Measurements from ENCODE around the gene CSNK2A2. TPM values are rescaled to one million over a fixed set of nuclear protein-coding genes. Genes with fewer than 3 reads are reported as not detected.

Gene CSNK2A2
- total and polyA plus RNA-seq, 9 of the 15 experiments (the other 6 are each of a cell fraction or from before 2014, with no cell fraction given), result 20.8 to 109 (median 44.7) TPM

DNA sequence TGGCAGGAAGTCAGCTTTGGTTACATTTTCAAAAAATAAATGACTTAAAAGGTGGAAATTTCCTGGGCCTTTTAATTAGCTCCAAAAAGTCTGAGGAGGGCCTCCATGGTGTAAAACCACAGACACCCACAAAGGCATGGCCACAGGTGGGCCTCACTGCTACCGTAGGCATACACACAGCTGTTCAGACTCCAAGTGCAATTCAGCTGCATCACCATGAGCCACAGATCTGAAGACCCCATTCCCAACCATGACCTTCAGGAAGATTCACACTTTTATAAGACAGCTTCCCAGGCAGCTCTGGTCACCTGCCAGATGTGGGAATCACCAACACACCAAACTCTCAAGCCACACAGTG, 20.6 kb downstream of the CSNK2A2 start (continued):
- TF ChIP-seq, protein P1, sequence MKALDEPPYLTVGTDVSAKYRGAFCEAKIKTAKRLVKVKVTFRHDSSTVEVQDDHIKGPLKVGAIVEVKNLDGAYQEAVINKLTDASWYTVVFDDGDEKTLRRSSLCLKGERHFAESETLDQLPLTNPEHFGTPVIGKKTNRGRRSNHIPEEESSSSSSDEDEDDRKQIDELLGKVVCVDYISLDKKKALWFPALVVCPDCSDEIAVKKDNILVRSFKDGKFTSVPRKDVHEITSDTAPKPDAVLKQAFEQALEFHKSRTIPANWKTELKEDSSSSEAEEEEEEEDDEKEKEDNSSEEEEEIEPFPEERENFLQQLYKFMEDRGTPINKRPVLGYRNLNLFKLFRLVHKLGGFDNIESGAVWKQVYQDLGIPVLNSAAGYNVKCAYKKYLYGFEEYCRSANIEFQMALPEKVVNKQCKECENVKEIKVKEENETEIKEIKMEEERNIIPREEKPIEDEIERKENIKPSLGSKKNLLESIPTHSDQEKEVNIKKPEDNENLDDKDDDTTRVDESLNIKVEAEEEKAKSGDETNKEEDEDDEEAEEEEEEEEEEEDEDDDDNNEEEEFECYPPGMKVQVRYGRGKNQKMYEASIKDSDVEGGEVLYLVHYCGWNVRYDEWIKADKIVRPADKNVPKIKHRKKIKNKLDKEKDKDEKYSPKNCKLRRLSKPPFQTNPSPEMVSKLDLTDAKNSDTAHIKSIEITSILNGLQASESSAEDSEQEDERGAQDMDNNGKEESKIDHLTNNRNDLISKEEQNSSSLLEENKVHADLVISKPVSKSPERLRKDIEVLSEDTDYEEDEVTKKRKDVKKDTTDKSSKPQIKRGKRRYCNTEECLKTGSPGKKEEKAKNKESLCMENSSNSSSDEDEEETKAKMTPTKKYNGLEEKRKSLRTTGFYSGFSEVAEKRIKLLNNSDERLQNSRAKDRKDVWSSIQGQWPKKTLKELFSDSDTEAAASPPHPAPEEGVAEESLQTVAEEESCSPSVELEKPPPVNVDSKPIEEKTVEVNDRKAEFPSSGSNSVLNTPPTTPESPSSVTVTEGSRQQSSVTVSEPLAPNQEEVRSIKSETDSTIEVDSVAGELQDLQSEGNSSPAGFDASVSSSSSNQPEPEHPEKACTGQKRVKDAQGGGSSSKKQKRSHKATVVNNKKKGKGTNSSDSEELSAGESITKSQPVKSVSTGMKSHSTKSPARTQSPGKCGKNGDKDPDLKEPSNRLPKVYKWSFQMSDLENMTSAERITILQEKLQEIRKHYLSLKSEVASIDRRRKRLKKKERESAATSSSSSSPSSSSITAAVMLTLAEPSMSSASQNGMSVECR (CRISPR knock-in tag; IDR thresholded peaks at IDR 0.05), result no peak
- TF ChIP-seq RBM15 (IDR thresholded peaks at IDR 0.05; ENCODE audit: insufficient read depth, low read length) (no peak), ZNF764 (CRISPR knock-in tag; IDR thresholded peaks at IDR 0.05; ENCODE audit: low read depth) (no peak), EGR1 (conservative IDR thresholded peaks at IDR 0.05) (no peak)

DNA sequence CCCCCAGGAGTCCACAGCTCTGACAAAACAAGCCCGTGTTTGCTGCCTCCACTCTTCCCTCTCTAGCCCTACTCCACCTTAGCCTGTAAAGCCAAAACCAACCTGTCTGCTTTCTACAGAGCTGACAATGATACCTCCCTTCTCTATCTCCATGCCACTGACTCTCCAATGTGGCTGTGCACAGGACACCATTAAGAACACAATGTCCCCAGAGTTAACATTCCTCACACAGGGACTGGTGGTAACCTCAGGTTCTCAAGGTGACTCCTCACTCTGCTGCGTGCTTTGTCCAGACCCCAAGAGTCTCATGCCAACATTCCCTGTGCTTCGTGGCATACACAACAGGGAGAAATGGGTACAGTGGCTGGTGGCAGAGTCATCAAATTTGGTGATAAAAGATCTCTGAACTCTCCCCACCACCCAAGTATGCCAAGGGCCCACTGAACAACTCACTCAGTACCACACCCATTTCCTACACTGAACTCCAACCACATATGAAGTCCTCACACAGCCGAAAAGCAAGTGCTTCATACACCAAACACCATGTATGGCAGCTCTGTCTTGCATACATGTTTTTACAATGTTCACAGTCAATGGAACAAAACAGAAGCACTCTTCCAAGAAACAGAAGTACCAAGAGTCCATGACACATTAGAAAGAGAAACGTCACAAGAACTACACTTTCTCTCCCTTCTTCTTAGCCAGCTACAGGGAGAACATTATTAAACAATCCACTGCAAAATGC, 21.1 kb downstream of the CSNK2A2 start:
- no peak overlapping the region for H3K4me2 ChIP-seq (ENCODE audit: insufficient read depth, low read length)
- DNase-seq (ENCODE audit: extremely low read depth in 1 of 4, low spot score in 3 of 4) (no peak), ATAC-seq (no peak), FAIRE-seq (no peak)
- 0 out of 2 replicates have a peak, but pooled peaks cover 2% of the 10 kb centered on the region for H3K9me3 ChIP-seq (replicated peaks; ENCODE audit: control insufficient read depth, insufficient read depth, low read depth, low read length)
- ChIA-PET CTCF (ENCODE audit: low intra/inter-chr PET ratio) (no interaction called here), POLR2A (interaction anchor here (1.3 to 3.0 kb wide), 2 partner anchors 9 to 10 kb away, joined by 5 to 12 read pairs; no protein-coding TSS in a partner anchor)
- in situ Hi-C loops (cut with MboI), result no loop called here
- H3K27ac ChIP-seq (ENCODE audit: extremely low read depth, low read depth, low read length), result no peak overlapping the region
- H3K36me3 ChIP-seq (ENCODE audit: control insufficient read depth, insufficient read depth, low read length), result peaks cover 94% of the 10 kb centered on the region
- 99% methylated on average over 5 of the region's 5 CpGs for WGBS (ENCODE audit: insufficient coverage, low coverage, missing lambda C conversion rate)
- intact Hi-C loops (cut with micrococcal nuclease), result no loop called here
- H4K20me1 ChIP-seq (replicated peaks; ENCODE audit: control insufficient read depth, insufficient read depth, low read length), result 0 out of 2 replicates have a peak, but pooled peaks cover 3% of the 10 kb centered on the region
- TF ChIP-seq HOXB6 (CRISPR knock-in tag; IDR thresholded peaks at IDR 0.05; ENCODE audit: borderline replicate concordance) (no peak), KLF16 (IDR thresholded peaks at IDR 0.05) (no peak)
- peaks cover 33% of the 10 kb centered on the region for H3K79me2 ChIP-seq (ENCODE audit: control insufficient read depth, insufficient read depth, low read length)
- H3K9ac ChIP-seq (ENCODE audit: insufficient read depth in 1 of 2, low read depth in 2 of 2, low read length in 2 of 2), result no peak overlapping the region
- BruUV-seq (replicated peaks), result no TSS peak
- no peaks in the 10 kb centered on the region for H3K27me3 ChIP-seq (ENCODE audit: control insufficient read depth in 2 of 2, insufficient read depth in 2 of 2, low read length in 2 of 2)
- no peak overlapping the region for H2AFZ ChIP-seq (ENCODE audit: low read depth, low read length)
- no peak overlapping the region for H3K4me3 ChIP-seq
- peaks cover 0 to 2% of the 10 kb centered on the region in 2 experiments; a peak in 1 of 5 replicates for H3K4me1 ChIP-seq (replicated peaks in 1 of 2; ENCODE audit: control insufficient read depth in 2 of 2, insufficient read depth in 2 of 2, low read length in 2 of 2)
- no peaks in the 10 kb centered on the region for H3K9me1 ChIP-seq (ENCODE audit: control insufficient read depth, insufficient read depth, low read length)

All from K562 (cell line).